HL-60 (cell line): ENCODE data around the gene HPSE2.

Experiments
- DNase-seq, 2 experiments: peaks; one replicate each; pipeline ENCODE4 v3.0.0-alpha.2; 2010 to 2020; ENCODE audit warnings: low read depth in 1 of 2, low spot score in 1 of 2
- H3K27ac ChIP-seq: fragments of 250-450 bp; sonication (Bioruptor Pico); replicated peaks from 2 replicates; pipeline ENCODE4 v1.5.1; 2020; ENCODE audit warnings: mild to moderate bottlenecking, moderate library complexity
- H3K27me3 ChIP-seq: fragments of 250-450 bp; sonication (Bioruptor Pico); 2 replicates; pipeline ENCODE4 v1.5.1; 2021; ENCODE audit warnings: mild to moderate bottlenecking, moderate library complexity; ENCODE audit not compliant: insufficient read depth, poor library complexity, severe bottlenecking
- H3K4me3 ChIP-seq: replicated peaks from 2 replicates; pipeline ENCODE4 v1.5.1; 2011; ENCODE audit warnings: mild to moderate bottlenecking, control low read depth, low read length; ENCODE audit not compliant: insufficient read depth
- CTCF ChIP-seq: IDR thresholded peaks from one replicate; pipeline ENCODE4 v1.5.1; 2011; ENCODE audit warnings: low read length, control low read depth, inconsistent platforms; ENCODE audit not compliant: insufficient read depth
- GABPA ChIP-seq: IDR thresholded peaks from 2 replicates; pipeline ENCODE4 v1.6.1; 2012; ENCODE audit warnings: low read depth
- POLR2AphosphoS5 ChIP-seq: IDR thresholded peaks from 2 replicates; pipeline ENCODE4 v1.6.1; 2012; ENCODE audit warnings: low read depth
- REST ChIP-seq: IDR thresholded peaks from 2 replicates; pipeline ENCODE4 v1.6.1; 2012; ENCODE audit warnings: low read depth; ENCODE audit not compliant: insufficient replicate concordance
- SPI1 ChIP-seq: IDR thresholded peaks from 2 replicates; pipeline ENCODE4 v1.6.1; 2012; ENCODE audit warnings: low read depth, mild to moderate bottlenecking, borderline replicate concordance

Gene HPSE2

GRCh38 chr10:98453729-98454128, 781.9 kb downstream of the HPSE2 start:
- no peak for TF ChIP-seq CTCF
- no peak for TF ChIP-seq REST
- no peak for TF ChIP-seq GABPA
- TF ChIP-seq POLR2AphosphoS5 = no peak
- TF ChIP-seq SPI1 = no peak
- Histone ChIP-seq H3K27me3 (peaks cover 5% of the 10 kb centered on the region), H3K27ac (no peak overlapping the region), H3K4me3 (no peak overlapping the region)
- no peak for DNase-seq

- TF ChIP-seq REST (no peak), CTCF (no peak)
- Histone ChIP-seq H3K27me3 (peaks cover 2% of the 10 kb centered on the region), H3K27ac (no peak overlapping the region), H3K4me3 (no peak overlapping the region)
- no peak for DNase-seq
Measured at GRCh38 chr10:98450618-98451017, 785.0 kb downstream of the HPSE2 start.

DNA sequence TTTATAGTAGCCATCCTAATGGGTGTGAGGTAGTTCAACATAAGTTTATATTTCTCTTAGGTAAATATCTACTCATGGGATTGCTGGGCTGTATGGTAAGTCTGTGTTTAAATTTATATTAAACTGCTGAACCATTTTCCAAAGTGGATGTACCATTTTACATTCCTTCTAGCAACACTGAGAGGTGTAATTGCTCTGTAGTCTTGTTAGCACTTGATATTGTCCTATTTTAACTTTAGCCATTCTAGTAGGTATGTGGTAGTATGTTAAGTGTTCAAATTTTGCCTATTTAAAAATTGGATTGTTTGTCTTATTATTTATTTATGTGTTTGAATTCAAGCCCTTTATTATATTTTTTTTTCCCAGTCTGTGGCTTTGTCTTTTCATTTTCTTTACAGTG, 786.4 kb downstream of the HPSE2 start:
- TF ChIP-seq SPI1 (no peak), CTCF (no peak), REST (no peak), POLR2AphosphoS5 (no peak), GABPA (no peak)
- no peak overlapping the region for H3K4me3 ChIP-seq
- no peak for DNase-seq
- H3K27ac ChIP-seq = no peak overlapping the region
- H3K27me3 ChIP-seq = peaks cover 2% of the 10 kb centered on the region
